ENCODE measurements around the gene RUVBL1. TPM values are rescaled to one million over a fixed set of nuclear protein-coding genes. Genes with fewer than 3 reads are reported as not detected.
A peak's percentile ranks its signal among the peaks of the same experiment; 100 is the strongest.
"Not testable (repeated sequence)": the region's sequence is repeated elsewhere in the genome, so short reads cannot be mapped to it uniquely, and the experiment has no call there.

The RUVBL1 gene
- polyA plus RNA-seq, 4 donors, result 7.6 to 40.4 (median 20.4) TPM

DNA sequence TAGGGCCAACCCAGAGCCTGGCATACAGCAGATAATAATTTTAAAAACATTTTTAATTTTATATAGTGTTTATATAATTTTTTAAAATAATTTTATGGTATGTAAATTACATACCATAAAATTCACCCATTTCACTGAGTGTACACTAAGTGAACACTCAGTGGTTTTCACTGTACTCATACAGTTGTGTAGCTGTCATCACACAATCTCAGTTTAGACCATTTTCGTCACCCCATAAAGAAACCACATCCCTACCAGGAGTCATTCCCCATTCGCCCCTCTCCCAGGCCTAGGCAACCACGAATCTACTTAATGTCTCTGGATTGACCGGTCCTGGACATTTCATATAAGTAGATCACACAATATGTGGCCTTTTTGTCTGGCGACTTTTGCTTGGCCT is 39.8 kb upstream of the RUVBL1 start:
- FAIRE-seq (no peak), DNase-seq (no peak)
- WGBS, 3 donors, result 53 to 92% (median 70%) methylated on average over 5 of the region's 5 CpGs

GRCh38 chr3:128160661-128161060 is 37.0 kb upstream of the RUVBL1 start:
- H3K9me3 ChIP-seq (ENCODE audit: control insufficient read depth in 2 of 2, insufficient read depth in 1 of 2, low read depth in 1 of 2, low read length in 1 of 2), result peaks cover 0 to 4% of the 10 kb centered on the region in 2 donors
- H3K4me3 ChIP-seq (ENCODE audit: low read depth in 1 of 3, low read length in 3 of 3), result no peak overlapping the region
- FAIRE-seq (no peak), DNase-seq (no peak)
- no peaks in the 10 kb centered on the region for H3K27me3 ChIP-seq (ENCODE audit: control insufficient read depth in 3 of 3, insufficient read depth in 3 of 3, low read length in 3 of 3)
- H3K27ac ChIP-seq (ENCODE audit: low read depth in 1 of 3, low read length in 2 of 3), result no peak overlapping the region
- peaks cover 0 to 22% (median 0%) of the 10 kb centered on the region in 3 donors for H3K36me3 ChIP-seq (ENCODE audit: control insufficient read depth in 3 of 3, insufficient read depth in 2 of 3, low read depth in 1 of 3, low read length in 3 of 3)
- 90 to 95% (median 94%) methylated on average over 5 of the region's 5 CpGs for WGBS, 3 donors
- no peaks in the 10 kb centered on the region for H3K4me1 ChIP-seq (ENCODE audit: control insufficient read depth in 3 of 3, insufficient read depth in 2 of 3, low read depth in 1 of 3, low read length in 2 of 3)

More for the DNA sequence above, 39.8 kb upstream of the RUVBL1 start:
- no peaks in the 10 kb centered on the region for H3K9me3 ChIP-seq (ENCODE audit: control insufficient read depth in 2 of 2, insufficient read depth in 1 of 2, low read depth in 1 of 2, low read length in 1 of 2)
- no peak overlapping the region for H3K27ac ChIP-seq (ENCODE audit: low read depth in 1 of 3, low read length in 2 of 3)
- H3K4me1 ChIP-seq (ENCODE audit: control insufficient read depth in 3 of 3, insufficient read depth in 2 of 3, low read depth in 1 of 3, low read length in 2 of 3), result peaks cover 0 to 4% (median 0%) of the 10 kb centered on the region in 3 donors
- peaks cover 0 to 29% (median 0%) of the 10 kb centered on the region in 3 donors for H3K36me3 ChIP-seq (ENCODE audit: control insufficient read depth in 3 of 3, insufficient read depth in 2 of 3, low read depth in 1 of 3, low read length in 3 of 3)
- H3K27me3 ChIP-seq (ENCODE audit: control insufficient read depth in 3 of 3, insufficient read depth in 3 of 3, low read length in 3 of 3), result no peaks in the 10 kb centered on the region
- H3K4me3 ChIP-seq (ENCODE audit: low read depth in 1 of 3, low read length in 3 of 3), result no peak overlapping the region

DNA sequence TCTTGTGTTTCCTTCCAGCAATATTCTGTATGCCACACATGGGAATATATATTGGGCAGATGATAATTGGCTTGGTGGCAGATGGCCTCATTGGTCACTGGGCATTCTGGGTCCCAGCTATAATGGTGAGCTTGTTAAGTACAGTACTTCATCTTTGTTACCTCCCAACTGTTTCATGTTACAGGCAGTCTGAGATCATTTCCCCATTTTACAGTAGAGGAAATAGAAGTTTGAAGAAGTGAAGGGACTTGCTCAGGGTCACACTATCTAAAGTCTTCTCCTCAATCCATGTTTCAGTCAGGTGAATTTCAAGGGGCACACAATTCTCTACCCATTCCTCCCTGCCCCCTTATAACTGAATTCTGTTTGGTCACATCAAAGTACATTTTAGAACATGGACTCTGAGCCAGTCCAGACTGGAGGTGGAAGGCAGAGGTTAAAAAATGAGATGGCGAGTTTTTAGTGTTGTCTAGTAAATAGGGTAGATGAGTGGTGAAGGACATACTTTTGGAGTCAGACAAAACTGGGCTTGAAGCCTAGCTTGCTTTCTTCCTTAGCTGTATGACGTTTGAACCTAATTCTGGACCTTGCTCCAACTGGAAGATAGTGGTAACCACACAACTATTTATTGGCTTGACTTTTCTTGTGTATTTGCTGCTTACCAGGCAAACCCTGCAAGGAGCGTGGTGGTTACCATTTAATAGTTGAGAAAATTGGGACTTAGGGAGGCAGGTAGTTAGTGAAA is 32.2 kb upstream of the RUVBL1 start:
- Histone ChIP-seq H3K27me3 (ENCODE audit: control insufficient read depth in 3 of 3, insufficient read depth in 3 of 3, low read length in 3 of 3) (no peaks in the 10 kb centered on the region), H3K9me3 (ENCODE audit: control insufficient read depth in 2 of 2, insufficient read depth in 1 of 2, low read depth in 1 of 2, low read length in 1 of 2) (peaks cover 0 to 6% of the 10 kb centered on the region in 2 donors), H3K4me3 (ENCODE audit: low read depth in 1 of 3, low read length in 3 of 3) (no peak overlapping the region), H3K36me3 (ENCODE audit: control insufficient read depth in 3 of 3, insufficient read depth in 2 of 3, low read depth in 1 of 3, low read length in 3 of 3) (peaks cover 0 to 10% (median 0%) of the 10 kb centered on the region in 3 donors), H3K27ac (ENCODE audit: low read depth in 1 of 3, low read length in 2 of 3) (no peak overlapping the region), H3K4me1 (ENCODE audit: control insufficient read depth in 3 of 3, insufficient read depth in 2 of 3, low read depth in 1 of 3, low read length in 2 of 3) (peaks cover 0 to 14% (median 5%) of the 10 kb centered on the region in 3 donors)
- no peak for FAIRE-seq
- WGBS, 3 donors, result 52 to 73% (median 67%) methylated on average over 3 of the region's 3 CpGs
- DNase-seq, result peak in 1 of 2 donors; percentile 26

DNA sequence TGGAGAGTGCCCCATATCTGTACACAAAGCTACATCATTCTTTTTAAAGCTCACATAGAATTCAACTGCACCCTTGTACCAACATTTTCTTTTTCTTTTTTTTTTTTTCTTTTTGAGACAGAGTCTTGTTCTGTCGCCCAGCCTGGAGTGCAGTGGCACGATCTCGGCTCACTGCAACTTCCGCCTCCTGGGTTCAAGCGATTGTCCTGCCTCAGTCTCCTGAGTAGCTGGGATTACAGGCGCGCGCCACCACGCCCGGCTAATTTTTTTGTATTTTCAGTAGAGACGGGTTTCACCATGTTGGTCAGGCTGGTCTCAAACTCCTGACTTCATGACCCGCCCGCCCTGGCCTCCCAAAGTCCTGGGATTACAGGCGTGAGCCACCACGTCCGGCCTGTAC is 30.7 kb upstream of the RUVBL1 start:
- FAIRE-seq; H3K27me3 ChIP-seq (ENCODE audit: control insufficient read depth in 3 of 3, insufficient read depth in 3 of 3, low read length in 3 of 3); H3K36me3 ChIP-seq (ENCODE audit: control insufficient read depth in 3 of 3, insufficient read depth in 2 of 3, low read depth in 1 of 3, low read length in 3 of 3); DNase-seq; H3K9me3 ChIP-seq (ENCODE audit: control insufficient read depth in 2 of 2, insufficient read depth in 1 of 2, low read depth in 1 of 2, low read length in 1 of 2): not testable (repeated sequence)
- Histone ChIP-seq H3K27ac (ENCODE audit: low read depth in 1 of 3, low read length in 2 of 3) (peak overlapping the region in 1 of 3 donors; percentile 89), H3K4me1 (ENCODE audit: control insufficient read depth in 3 of 3, insufficient read depth in 2 of 3, low read depth in 1 of 3, low read length in 2 of 3) (peaks cover 0 to 14% (median 5%) of the 10 kb centered on the region in 3 donors), H3K4me3 (ENCODE audit: low read depth in 1 of 3, low read length in 3 of 3) (peak overlapping the region in 2 of 3 donors; percentile 71 to 77)
- WGBS, 3 donors, result 78 to 85% (median 80%) methylated on average over 16 of the region's 16 CpGs

DNA sequence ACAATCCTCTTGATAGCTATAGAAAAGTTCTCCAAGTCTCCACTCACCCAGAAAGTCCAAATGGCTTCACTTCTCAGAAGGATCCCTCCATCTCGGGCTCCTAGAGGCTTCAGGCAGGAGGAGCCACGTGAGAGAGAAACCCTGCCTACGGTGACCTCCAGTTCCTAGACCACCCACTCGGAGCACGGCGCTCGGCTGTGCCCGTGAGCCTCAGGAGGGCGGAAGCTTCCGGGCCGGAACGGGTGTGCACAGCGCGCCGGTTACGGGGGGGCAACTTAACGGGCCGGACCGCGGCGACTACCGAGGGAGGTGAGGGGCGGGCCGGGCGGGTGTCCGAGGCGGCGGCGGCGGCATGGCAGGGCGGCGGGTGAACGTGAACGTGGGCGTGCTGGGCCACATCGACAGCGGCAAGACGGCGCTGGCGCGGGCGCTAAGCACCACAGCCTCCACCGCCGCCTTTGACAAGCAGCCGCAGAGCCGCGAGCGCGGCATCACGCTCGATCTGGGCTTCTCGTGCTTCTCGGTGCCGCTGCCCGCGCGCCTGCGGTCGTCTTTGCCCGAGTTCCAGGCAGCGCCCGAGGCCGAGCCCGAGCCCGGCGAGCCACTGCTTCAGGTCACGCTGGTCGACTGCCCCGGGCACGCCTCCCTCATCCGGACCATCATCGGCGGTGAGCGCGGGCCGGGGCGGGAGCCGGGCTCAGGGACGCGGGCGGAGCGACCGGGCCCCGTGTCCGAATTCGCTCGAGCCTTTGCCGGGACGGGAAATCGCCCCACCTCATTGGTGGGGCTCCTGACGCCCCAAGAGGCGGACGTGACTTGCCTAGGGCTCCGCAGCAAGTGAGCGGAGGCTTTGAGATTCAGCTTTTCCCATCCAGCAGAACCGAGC is 29.8 kb upstream of the RUVBL1 start, which contains the start of gene EEFSEC:
Gene EEFSEC (plus strand): TSS at position 326 of the 886 bp plus-strand sequence. CDS start 27 bp downstream, at position 353.
- peak within 1 kb of the TSS; percentile 89 to 92 (median 91) for H3K27ac ChIP-seq (ENCODE audit: low read depth in 1 of 3, low read length in 2 of 3)
- FAIRE-seq (no peak), DNase-seq (peak; percentile 80 to 92)
- H3K4me3 ChIP-seq (ENCODE audit: low read depth in 1 of 3, low read length in 3 of 3), result peak within 1 kb of the TSS; percentile 71 to 90 (median 77)
- peaks cover 0 to 6% of the 10 kb centered on the region in 2 donors for H3K9me3 ChIP-seq (ENCODE audit: control insufficient read depth in 2 of 2, insufficient read depth in 1 of 2, low read depth in 1 of 2, low read length in 1 of 2)
- H3K4me1 ChIP-seq (ENCODE audit: control insufficient read depth in 3 of 3, insufficient read depth in 2 of 3, low read depth in 1 of 3, low read length in 2 of 3), result peaks cover 0 to 14% (median 5%) of the 10 kb centered on the region in 3 donors
- no peaks in the 10 kb centered on the region for H3K36me3 ChIP-seq (ENCODE audit: control insufficient read depth in 3 of 3, insufficient read depth in 2 of 3, low read depth in 1 of 3, low read length in 3 of 3)
- WGBS, 3 donors, result 0 to 1% (median 1%) methylated on average over 68 to 96 of the region's 96 CpGs
- no peaks in the 10 kb centered on the region for H3K27me3 ChIP-seq (ENCODE audit: control insufficient read depth in 3 of 3, insufficient read depth in 3 of 3, low read length in 3 of 3)

DNA sequence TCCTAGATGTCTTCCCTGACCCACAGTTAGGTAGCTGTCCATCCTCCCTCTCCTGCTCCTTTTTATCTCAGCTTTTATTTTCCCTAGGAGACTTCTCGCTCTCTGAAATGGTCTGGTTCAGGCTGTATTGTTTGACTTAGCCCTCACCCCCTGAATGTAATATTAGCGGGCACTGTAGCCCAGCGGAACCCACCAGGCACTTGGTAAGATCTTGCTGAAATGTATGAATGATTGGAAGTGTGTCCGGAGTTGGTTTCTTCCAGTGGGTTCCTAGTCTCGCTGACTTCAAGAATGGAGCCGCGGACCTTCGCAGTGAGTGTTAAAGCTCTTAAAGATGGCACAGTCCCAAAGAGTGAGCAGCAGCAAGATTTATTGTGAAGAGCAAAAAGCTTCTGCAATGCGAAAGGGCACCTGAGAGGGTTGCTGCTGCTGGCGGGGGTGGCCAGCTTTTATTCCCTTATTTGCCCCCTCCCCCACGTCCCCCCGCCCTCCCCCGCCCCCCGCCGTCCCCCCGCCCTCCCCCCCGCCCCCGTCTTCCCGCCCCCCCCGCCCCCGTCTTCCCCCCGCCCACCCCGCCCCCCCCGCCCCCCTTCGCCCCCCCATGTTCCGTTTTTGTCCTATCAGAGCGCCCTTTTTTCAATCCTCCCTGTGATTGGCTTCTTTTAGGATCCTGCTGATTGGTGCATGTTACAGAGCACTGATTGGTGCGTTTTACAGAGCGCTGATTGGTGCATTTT is 29.0 kb upstream of the RUVBL1 start:
- Histone ChIP-seq H3K4me1 (ENCODE audit: control insufficient read depth in 3 of 3, insufficient read depth in 2 of 3, low read depth in 1 of 3, low read length in 2 of 3) (peaks cover 0 to 14% (median 5%) of the 10 kb centered on the region in 3 donors), H3K27me3 (ENCODE audit: control insufficient read depth in 3 of 3, insufficient read depth in 3 of 3, low read length in 3 of 3) (no peaks in the 10 kb centered on the region), H3K36me3 (ENCODE audit: control insufficient read depth in 3 of 3, insufficient read depth in 2 of 3, low read depth in 1 of 3, low read length in 3 of 3) (no peaks in the 10 kb centered on the region), H3K9me3 (ENCODE audit: control insufficient read depth in 2 of 2, insufficient read depth in 1 of 2, low read depth in 1 of 2, low read length in 1 of 2) (peaks cover 0 to 6% of the 10 kb centered on the region in 2 donors), H3K4me3 (ENCODE audit: low read depth in 1 of 3, low read length in 3 of 3) (peak overlapping the region in 2 of 3 donors; percentile 71 to 77), H3K27ac (ENCODE audit: low read depth in 1 of 3, low read length in 2 of 3) (peak overlapping the region; percentile 81 to 91 (median 89))
- WGBS, 3 donors, result 56 to 79% (median 75%) methylated on average over 12 to 16 of the region's 29 CpGs
- peak in 1 of 2 donors; percentile 21 for DNase-seq
- FAIRE-seq, result no peak

DNA sequence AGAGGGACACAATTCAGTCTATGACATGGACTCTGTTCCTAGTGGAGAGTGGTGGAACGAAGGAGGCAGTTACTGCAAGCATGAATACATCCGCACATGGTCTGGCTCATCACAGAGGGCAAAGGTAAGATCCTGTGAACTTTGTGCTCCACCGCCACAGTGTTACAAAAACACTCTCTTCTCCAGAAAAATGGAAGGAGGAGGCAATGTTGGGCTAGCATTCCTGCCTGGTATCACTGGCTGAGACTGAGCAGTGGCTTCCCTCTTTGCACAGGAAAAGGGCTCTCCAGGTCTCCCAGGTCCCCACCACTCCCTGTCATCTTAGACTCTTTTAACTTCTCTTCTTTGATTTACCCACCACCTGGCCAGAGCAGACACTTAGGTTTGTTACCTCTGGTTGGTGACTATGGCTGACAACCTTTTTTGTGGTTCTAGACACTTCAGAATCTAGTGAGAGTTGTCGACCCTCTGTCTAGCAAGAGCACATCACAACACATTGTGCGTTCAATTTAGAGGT is 28.2 kb upstream of the RUVBL1 start:
- Histone ChIP-seq H3K27me3 (ENCODE audit: control insufficient read depth in 3 of 3, insufficient read depth in 3 of 3, low read length in 3 of 3) (no peaks in the 10 kb centered on the region), H3K36me3 (ENCODE audit: control insufficient read depth in 3 of 3, insufficient read depth in 2 of 3, low read depth in 1 of 3, low read length in 3 of 3) (peaks cover 0 to 4% (median 0%) of the 10 kb centered on the region in 3 donors), H3K4me3 (ENCODE audit: low read depth in 1 of 3, low read length in 3 of 3) (no peak overlapping the region), H3K27ac (ENCODE audit: low read depth in 1 of 3, low read length in 2 of 3) (peak overlapping the region in 2 of 3 donors; percentile 2 to 59), H3K9me3 (ENCODE audit: control insufficient read depth in 2 of 2, insufficient read depth in 1 of 2, low read depth in 1 of 2, low read length in 1 of 2) (peaks cover 0 to 2% of the 10 kb centered on the region in 2 donors), H3K4me1 (ENCODE audit: control insufficient read depth in 3 of 3, insufficient read depth in 2 of 3, low read depth in 1 of 3, low read length in 2 of 3) (peaks cover 0 to 14% (median 5%) of the 10 kb centered on the region in 3 donors)
- 49 to 69% (median 50%) methylated on average over 5 of the region's 5 CpGs for WGBS, 3 donors
- no peak for FAIRE-seq
- peak; percentile 62 to 78 for DNase-seq

All from small intestine (tissue), 7 donors.